Panc1 (cell line): ENCODE results near the gene TYW3.

Experiments used
- CTCF ChIP-seq: fragments of 450-650 bp; IDR thresholded peaks from 2 replicates; pipeline ENCODE4 v1.5.1; 2017; ENCODE audit warnings: mild to moderate bottlenecking
- REST ChIP-seq, 2 experiments: IDR thresholded peaks; 2 replicates each; pipeline ENCODE4 v1.6.1; 2011 to 2012; ENCODE audit warnings: low read depth in 2 of 2, control low read depth in 1 of 2, low read length in 1 of 2, mild to moderate bottlenecking in 1 of 2, moderate library complexity in 1 of 2; ENCODE audit not compliant: insufficient read depth in 1 of 2

GRCh38 chr1:74715236-74715502 is 17.8 kb upstream of the TYW3 start:
- TF ChIP-seq CTCF (no peak), REST (IDR thresholded peaks at IDR 0.05; ENCODE audit: insufficient read depth in 1 of 2, low read depth in 2 of 2, low read length in 1 of 2) (no peak)
